H1 (cell line): ENCODE data around the gene SEMA6D. TPM values are rescaled to one million over a fixed set of nuclear protein-coding genes. Genes with fewer than 3 reads are reported as not detected.

Experiments
- CTCF ChIA-PET: fragments of 300-600 bp; sonication (Branson Sonifier 250); formaldehyde crosslinking; loops from one replicate; lab custom pipeline; 2021; ENCODE audit not compliant: partially characterized antibody; lab: Charles Lee
- POLR2A ChIA-PET: fragments of 300-600 bp; sonication (Branson Sonifier 250); formaldehyde crosslinking; loops from one replicate; lab custom pipeline; 2021; ENCODE audit warnings: inconsistent platforms; ENCODE audit not compliant: partially characterized antibody; lab: Charles Lee
- DNase-seq, 2 experiments: peaks; one replicate each; pipeline versions ENCODE4 v3.0.0 to v3.0.0-alpha.2; 2010 to 2022; ENCODE audit warnings: low spot score in 2 of 2, low read depth in 1 of 2, mixed read lengths in 1 of 2
- FAIRE-seq: peaks from 2 replicates; lab custom pipeline; 2011; peaks lifted over from hg19 to GRCh38; lab: Jason Lieb, UNC
- H2AFZ ChIP-seq: 2 replicates; pipeline ENCODE4 v1.8.1; 2012; ENCODE audit warnings: low read length, inconsistent platforms
- H2AK5ac ChIP-seq: 2 replicates; pipeline ENCODE4 v1.6.1; 2013; ENCODE audit warnings: low read depth, low read length
- H2BK120ac ChIP-seq: replicated peaks from 2 replicates; pipeline ENCODE3; 2013; ENCODE audit warnings: low read depth, low read length, inconsistent platforms
- H2BK12ac ChIP-seq: 2 replicates; pipeline ENCODE4 v1.6.1; 2013; ENCODE audit warnings: low read depth, low read length
- H2BK15ac ChIP-seq: 2 replicates; pipeline ENCODE4 v1.6.1; 2013; ENCODE audit warnings: low read length
- H2BK20ac ChIP-seq: 2 replicates; pipeline ENCODE4 v1.6.1; 2013; ENCODE audit warnings: low read length
- H2BK5ac ChIP-seq: 2 replicates; pipeline ENCODE4 v1.6.1; 2013; ENCODE audit warnings: low read depth, low read length
- H3K14ac ChIP-seq: 2 replicates; pipeline ENCODE4 v1.6.1; 2013; ENCODE audit warnings: inconsistent platforms; ENCODE audit not compliant: insufficient read length
- H3K18ac ChIP-seq: 2 replicates; pipeline ENCODE4 v1.6.1; 2013; ENCODE audit warnings: low read length; ENCODE audit errors: extremely low read depth
- H3K23ac ChIP-seq: 2 replicates; pipeline ENCODE4 v1.6.1; 2013; ENCODE audit warnings: inconsistent platforms; ENCODE audit not compliant: insufficient read length
- H3K23me2 ChIP-seq: 2 replicates; pipeline ENCODE4 v1.6.1; 2013; ENCODE audit warnings: low read depth, low read length
- H3K27ac ChIP-seq: 2 replicates; pipeline ENCODE4 v1.6.1; 2011; ENCODE audit warnings: low read depth, low read length, inconsistent platforms
- H3K27me3 ChIP-seq, 4 experiments: replicated peaks in 1 of 4; 1 replicate in 1 of 4; 2 replicates in 3 of 4; pipeline versions ENCODE4 v1.6.1 to v1.8.1; 2011 to 2013; ENCODE audit warnings: low read length in 3 of 4, mild to moderate bottlenecking in 3 of 4, inconsistent platforms in 2 of 4, mixed read lengths in 2 of 4, moderate library complexity in 1 of 4; ENCODE audit not compliant: control insufficient read depth in 3 of 4, insufficient read depth in 3 of 4; ENCODE audit errors: extremely low read depth in 1 of 4
- H3K36me3 ChIP-seq, 4 experiments: 2 replicates each; pipeline versions ENCODE4 v1.6.1 to v1.8.1; 2011 to 2013; ENCODE audit warnings: mild to moderate bottlenecking in 4 of 4, low read length in 3 of 4, moderate library complexity in 2 of 4, control low read depth in 1 of 4, inconsistent platforms in 1 of 4; ENCODE audit not compliant: insufficient read depth in 4 of 4, control insufficient read depth in 2 of 4
- H3K4ac ChIP-seq: replicated peaks from 2 replicates; pipeline ENCODE3; 2013; ENCODE audit warnings: low read length, low read depth, mixed read lengths, inconsistent platforms; ENCODE audit not compliant: insufficient read length
- H3K4me1 ChIP-seq, 4 experiments: replicated peaks in 1 of 4; 1 replicate in 1 of 4; 2 replicates in 3 of 4; pipeline versions ENCODE4 v1.6.1 to v1.8.1; 2011 to 2013; ENCODE audit warnings: low read length in 3 of 4, inconsistent platforms in 2 of 4, mixed read lengths in 1 of 4; ENCODE audit not compliant: insufficient read depth in 4 of 4, control insufficient read depth in 3 of 4
- H3K4me2 ChIP-seq, 2 experiments: 2 replicates each; pipeline versions ENCODE4 v1.6.1 to v1.8.1; 2011 to 2013; ENCODE audit warnings: low read depth in 2 of 2, low read length in 2 of 2, control low read depth in 1 of 2, inconsistent platforms in 1 of 2, mild to moderate bottlenecking in 1 of 2; ENCODE audit not compliant: insufficient read depth in 1 of 2
- H3K4me3 ChIP-seq, 4 experiments: fragments of 200-600, 300-600 bp in 1 of 4; sonication (generic), shearing (Covaris generic), sonication (Bioruptor Twin) in 1 of 4; 2 replicates each; pipeline versions ENCODE4 v1.5.1 to v1.8.1; 2011 to 2016; ENCODE audit warnings: low read length in 4 of 4, low read depth in 3 of 4, control low read depth in 2 of 4, inconsistent platforms in 2 of 4, mild to moderate bottlenecking in 2 of 4, mixed read lengths in 1 of 4, moderate library complexity in 1 of 4; ENCODE audit not compliant: insufficient read depth in 2 of 4; ENCODE audit errors: extremely low read depth in 1 of 4
- H3K56ac ChIP-seq: replicated peaks from 2 replicates; pipeline ENCODE3; 2013; ENCODE audit warnings: low read depth, mild to moderate bottlenecking, mixed read lengths, low read length, inconsistent platforms; ENCODE audit not compliant: insufficient read length
- H3K79me1 ChIP-seq: 2 replicates; pipeline ENCODE4 v1.6.1; 2013; ENCODE audit warnings: low read depth, low read length, control low read depth
- H3K79me2 ChIP-seq, 2 experiments: 2 replicates each; pipeline versions ENCODE4 v1.6.1 to v1.8.1; 2012 to 2013; ENCODE audit warnings: low read length in 2 of 2, mild to moderate bottlenecking in 2 of 2, inconsistent platforms in 1 of 2; ENCODE audit not compliant: insufficient read depth in 2 of 2, control insufficient read depth in 1 of 2
- H3K9ac ChIP-seq, 4 experiments: replicated peaks in 1 of 4; 1 replicate in 1 of 4; 2 replicates in 3 of 4; pipeline versions ENCODE4 v1.6.1 to v1.8.1; 2011 to 2013; ENCODE audit warnings: low read depth in 3 of 4, low read length in 3 of 4, control low read depth in 2 of 4, mild to moderate bottlenecking in 2 of 4, moderate library complexity in 2 of 4, inconsistent platforms in 1 of 4; ENCODE audit errors: extremely low read depth in 1 of 4
- H3K9me3 ChIP-seq, 2 experiments: 2 replicates each; pipeline versions ENCODE4 v1.6.1 to v1.8.1; 2012 to 2013; ENCODE audit warnings: mild to moderate bottlenecking in 2 of 2, moderate library complexity in 2 of 2, control low read depth in 1 of 2, inconsistent platforms in 1 of 2, low read depth in 1 of 2, low read length in 1 of 2, mixed read lengths in 1 of 2; ENCODE audit not compliant: insufficient read depth in 2 of 2
- H4K20me1 ChIP-seq, 2 experiments: replicated peaks in 1 of 2; 2 replicates each; pipeline versions ENCODE3 to v1.8.1; 2011 to 2013; ENCODE audit warnings: inconsistent platforms in 2 of 2, low read length in 2 of 2, mild to moderate bottlenecking in 1 of 2; ENCODE audit not compliant: insufficient read depth in 2 of 2, control insufficient read depth in 1 of 2
- H4K5ac ChIP-seq: 2 replicates; pipeline ENCODE4 v1.6.1; 2013; ENCODE audit warnings: low read length, low read depth, mixed read lengths, inconsistent platforms; ENCODE audit not compliant: insufficient read length
- H4K8ac ChIP-seq: 2 replicates; pipeline ENCODE4 v1.8.0; 2013; ENCODE audit warnings: mild to moderate bottlenecking, moderate library complexity, low read length, inconsistent platforms; ENCODE audit not compliant: insufficient read depth; ENCODE audit errors: extremely low read depth
- H4K91ac ChIP-seq: replicated peaks from 2 replicates; pipeline ENCODE3; 2013; ENCODE audit warnings: low read length, mixed read lengths, inconsistent platforms; ENCODE audit not compliant: insufficient read length
- NRF1 ChIP-seq: IDR thresholded peaks from 2 replicates; pipeline ENCODE4 v1.6.1; 2011; ENCODE audit warnings: mild to moderate bottlenecking, low read depth, low read length, improper control_type of control experiment
- SAP30 ChIP-seq: fragments of 300-600 bp; sonication (generic); IDR thresholded peaks from 2 replicates; pipeline ENCODE4 v1.7.1; 2012; ENCODE audit warnings: low read length, moderate library complexity, mild to moderate bottlenecking, inconsistent platforms; ENCODE audit not compliant: insufficient read depth, insufficient replicate concordance
- WGBS, 2 experiments: shearing (Covaris generic) in 1 of 2; methylation state at CpG; one replicate each; pipeline versions ENCODE4 v1.1.6 to v1.1.7; 2013 to 2015; ENCODE audit warnings: low lambda C conversion rate in 2 of 2, mixed read lengths in 2 of 2, inconsistent platforms in 1 of 2, low coverage in 1 of 2, missing lambda C conversion rate in 1 of 2; ENCODE audit not compliant: insufficient replicate concordance in 2 of 2, insufficient coverage in 1 of 2, insufficient read length in 1 of 2; ENCODE audit errors: extremely low coverage in 1 of 2, missing lambda C conversion rate in 1 of 2; 5-methylcytosine and 5-hydroxymethylcytosine counted together
- polyA plus RNA-seq, 7 experiments: library from polyadenylated mRNA; depleted of rRNA in 3 of 7; stranded (reverse) in 5 of 7; unstranded in 2 of 7; fragments of >200 nt in 5 of 7; fragments of 200-250 nt in 2 of 7; gene quantifications; 1 replicate in 5 of 7; 2 replicates in 1 of 7; 4 replicates in 1 of 7; pipeline versions ENCODE4 v1.2.1 to v1.2.3, GENCODE V29; 2011 to 2013; ENCODE audit warnings: missing spikeins in 2 of 7, mixed read lengths in 2 of 7
- total RNA-seq: library from RNA; stranded (reverse); fragmentation: NEBNext Ultra II Directional; extraction: Animal tissue kit (Norgen Biotek cat#: 25700); gene quantifications from 2 replicates; pipeline ENCODE4 v1.2.1, GENCODE V29; 2021

Gene SEMA6D
- total and polyA plus RNA-seq, 2 of the 8 experiments (the other 6 are each of a cell fraction or from before 2014, with no cell fraction given): 2.2 to 3.8 TPM

DNA sequence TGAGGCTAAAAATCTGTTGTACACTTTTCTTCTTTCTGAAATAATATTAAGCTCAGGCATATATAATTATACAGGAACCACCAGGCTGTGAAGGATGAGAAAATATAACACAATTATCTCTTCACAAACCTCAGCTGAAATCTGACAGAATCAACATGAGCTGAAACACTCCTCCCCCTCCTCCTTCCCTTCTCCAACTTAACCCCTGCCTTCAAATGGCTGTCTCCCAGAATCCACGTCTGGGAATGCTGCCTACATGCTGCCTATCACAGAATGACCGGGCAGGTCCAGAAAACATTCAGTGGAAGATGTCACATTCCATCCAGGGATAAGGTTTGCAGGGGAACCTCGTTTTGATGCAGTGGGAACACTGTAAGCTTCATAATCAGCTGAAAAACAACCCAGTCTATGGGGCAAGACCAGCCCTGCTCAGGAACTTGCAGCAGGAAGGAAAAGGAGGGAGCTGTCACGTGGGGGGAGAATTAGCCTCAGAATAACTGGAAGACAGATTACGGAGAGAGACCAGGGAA lies 44.0 kb upstream of the SEMA6D start:
- H3K4me3 ChIP-seq: no peak overlapping the region
- no peak overlapping the region for H3K18ac ChIP-seq
- H3K4me1 ChIP-seq: peaks cover 0 to 5% (median 0%) of the 10 kb centered on the region in 4 experiments; a peak in 2 of 7 replicates
- no peaks in the 10 kb centered on the region for H3K79me1 ChIP-seq
- no peak overlapping the region for H3K9ac ChIP-seq
- CTCF ChIA-PET: interaction anchor here (0.6 to 1.3 kb wide), 6 partner anchors 26 to 201 kb away, joined by 3 to 4 read pairs (median 3); no protein-coding TSS in a partner anchor
- no peak for DNase-seq
- no peaks in the 10 kb centered on the region for H3K36me3 ChIP-seq
- H4K20me1 ChIP-seq: no peaks in the 10 kb centered on the region
- 67% methylated on average over 5 of the region's 5 CpGs; no CpG with 5 or more reads in 1 of the 2 experiments for WGBS, 2 experiments
- no peak overlapping the region for H4K8ac ChIP-seq
- no peak overlapping the region for H2AK5ac ChIP-seq
- H3K27me3 ChIP-seq: no peaks in the 10 kb centered on the region
- H3K23me2 ChIP-seq: no peaks in the 10 kb centered on the region
- H4K91ac ChIP-seq: no peak overlapping the region
- H3K27ac ChIP-seq: no peak overlapping the region
- no peak overlapping the region for H4K5ac ChIP-seq
- H3K9me3 ChIP-seq: peaks cover 6 to 7% of the 10 kb centered on the region in 2 experiments; a peak in 2 of 4 replicates
- no peak overlapping the region for H3K4ac ChIP-seq
- no peak overlapping the region for H3K4me2 ChIP-seq
- H3K79me2 ChIP-seq: no peaks in the 10 kb centered on the region
- H2BK12ac ChIP-seq: no peak overlapping the region
- peak overlapping the region; percentile 81; the same call in 1 of the 2 replicates for H2AFZ ChIP-seq
- no peak overlapping the region for H3K23ac ChIP-seq
- H2BK120ac ChIP-seq: no peak overlapping the region
- no peak for FAIRE-seq
- no peak overlapping the region for H3K14ac ChIP-seq
- POLR2A ChIA-PET: no interaction called here
- no peak overlapping the region for H3K56ac ChIP-seq
- H2BK15ac ChIP-seq: no peak overlapping the region
- TF ChIP-seq SAP30 (no peak), NRF1 (no peak)
- H2BK5ac ChIP-seq: no peak overlapping the region; the same call in 1 of the 2 replicates
- H2BK20ac ChIP-seq: no peak overlapping the region
